K562 (cell line): ENCODE results near the gene DUSP28. TPM values are rescaled to one million over a fixed set of nuclear protein-coding genes. Genes with fewer than 3 reads are reported as not detected.

Experiments used
- ARHGAP35 ChIP-seq: fragments of 450-650 bp; IDR thresholded peaks from 2 replicates; pipeline ENCODE4 v1.6.1; 2018; ENCODE audit not compliant: partially characterized antibody
- CHCHD3 ChIP-seq: fragments of 250-450 bp; sonication (Bioruptor Pico); IDR thresholded peaks from 2 replicates; pipeline ENCODE4 v2.1.2; 2022; ENCODE audit warnings: mild to moderate bottlenecking
- HNRNPL ChIP-seq: fragments of 200-400 bp; formaldehyde crosslinking; IDR thresholded peaks from 2 replicates; pipeline ENCODE4 v1.6.1; 2017; ENCODE audit warnings: low read depth, mild to moderate bottlenecking, low read length
- MTA3 ChIP-seq: fragments of 450-650 bp; formaldehyde crosslinking; IDR thresholded peaks from 2 replicates; pipeline ENCODE4 v1.6.1; 2017; ENCODE audit warnings: mild to moderate bottlenecking, borderline replicate concordance
- polyA plus RNA-seq, 8 experiments: library from polyadenylated mRNA; depleted of rRNA in 4 of 8; stranded (reverse) in 5 of 8; unstranded in 3 of 8; fragments of >200 nt; fragmentation: Nextera tagmentation in 2 of 8; fragmentation: Illumina TruSeq in 1 of 8; extraction: Ambion mirVana in 2 of 8; extraction: Trizol in 1 of 8; gene quantifications; 2 replicates each; pipeline versions ENCODE4 v1.2.1 to v1.2.3, GENCODE V29; 2011 to 2014; ENCODE audit warnings: inconsistent platforms in 1 of 8, missing spikeins in 1 of 8
- total RNA-seq, 7 experiments: library from RNA; depleted of rRNA in 6 of 7; stranded (reverse); fragments of >200 nt in 6 of 7; fragmentation: Illumina TruSeq in 2 of 7; extraction: Trizol in 2 of 7; gene quantifications; 2 replicates each; pipeline versions ENCODE4 v1.2.1 to v1.2.3, GENCODE V29; 2011 to 2021; ENCODE audit warnings: low replicate concordance in 1 of 7
- TF ChIP-seq, protein P1 (sequence below): fragments of 450-650 bp; IDR thresholded peaks from 2 replicates; pipeline ENCODE4 v1.6.1; 2016; ENCODE audit warnings: mild to moderate bottlenecking, moderate library complexity

DUSP28 gene
- total and polyA plus RNA-seq, 9 of the 15 experiments (the other 6 are each of a cell fraction or from before 2014, with no cell fraction given) = 2.8 to 8.1 (median 4.2) TPM

- TF ChIP-seq, protein P1, sequence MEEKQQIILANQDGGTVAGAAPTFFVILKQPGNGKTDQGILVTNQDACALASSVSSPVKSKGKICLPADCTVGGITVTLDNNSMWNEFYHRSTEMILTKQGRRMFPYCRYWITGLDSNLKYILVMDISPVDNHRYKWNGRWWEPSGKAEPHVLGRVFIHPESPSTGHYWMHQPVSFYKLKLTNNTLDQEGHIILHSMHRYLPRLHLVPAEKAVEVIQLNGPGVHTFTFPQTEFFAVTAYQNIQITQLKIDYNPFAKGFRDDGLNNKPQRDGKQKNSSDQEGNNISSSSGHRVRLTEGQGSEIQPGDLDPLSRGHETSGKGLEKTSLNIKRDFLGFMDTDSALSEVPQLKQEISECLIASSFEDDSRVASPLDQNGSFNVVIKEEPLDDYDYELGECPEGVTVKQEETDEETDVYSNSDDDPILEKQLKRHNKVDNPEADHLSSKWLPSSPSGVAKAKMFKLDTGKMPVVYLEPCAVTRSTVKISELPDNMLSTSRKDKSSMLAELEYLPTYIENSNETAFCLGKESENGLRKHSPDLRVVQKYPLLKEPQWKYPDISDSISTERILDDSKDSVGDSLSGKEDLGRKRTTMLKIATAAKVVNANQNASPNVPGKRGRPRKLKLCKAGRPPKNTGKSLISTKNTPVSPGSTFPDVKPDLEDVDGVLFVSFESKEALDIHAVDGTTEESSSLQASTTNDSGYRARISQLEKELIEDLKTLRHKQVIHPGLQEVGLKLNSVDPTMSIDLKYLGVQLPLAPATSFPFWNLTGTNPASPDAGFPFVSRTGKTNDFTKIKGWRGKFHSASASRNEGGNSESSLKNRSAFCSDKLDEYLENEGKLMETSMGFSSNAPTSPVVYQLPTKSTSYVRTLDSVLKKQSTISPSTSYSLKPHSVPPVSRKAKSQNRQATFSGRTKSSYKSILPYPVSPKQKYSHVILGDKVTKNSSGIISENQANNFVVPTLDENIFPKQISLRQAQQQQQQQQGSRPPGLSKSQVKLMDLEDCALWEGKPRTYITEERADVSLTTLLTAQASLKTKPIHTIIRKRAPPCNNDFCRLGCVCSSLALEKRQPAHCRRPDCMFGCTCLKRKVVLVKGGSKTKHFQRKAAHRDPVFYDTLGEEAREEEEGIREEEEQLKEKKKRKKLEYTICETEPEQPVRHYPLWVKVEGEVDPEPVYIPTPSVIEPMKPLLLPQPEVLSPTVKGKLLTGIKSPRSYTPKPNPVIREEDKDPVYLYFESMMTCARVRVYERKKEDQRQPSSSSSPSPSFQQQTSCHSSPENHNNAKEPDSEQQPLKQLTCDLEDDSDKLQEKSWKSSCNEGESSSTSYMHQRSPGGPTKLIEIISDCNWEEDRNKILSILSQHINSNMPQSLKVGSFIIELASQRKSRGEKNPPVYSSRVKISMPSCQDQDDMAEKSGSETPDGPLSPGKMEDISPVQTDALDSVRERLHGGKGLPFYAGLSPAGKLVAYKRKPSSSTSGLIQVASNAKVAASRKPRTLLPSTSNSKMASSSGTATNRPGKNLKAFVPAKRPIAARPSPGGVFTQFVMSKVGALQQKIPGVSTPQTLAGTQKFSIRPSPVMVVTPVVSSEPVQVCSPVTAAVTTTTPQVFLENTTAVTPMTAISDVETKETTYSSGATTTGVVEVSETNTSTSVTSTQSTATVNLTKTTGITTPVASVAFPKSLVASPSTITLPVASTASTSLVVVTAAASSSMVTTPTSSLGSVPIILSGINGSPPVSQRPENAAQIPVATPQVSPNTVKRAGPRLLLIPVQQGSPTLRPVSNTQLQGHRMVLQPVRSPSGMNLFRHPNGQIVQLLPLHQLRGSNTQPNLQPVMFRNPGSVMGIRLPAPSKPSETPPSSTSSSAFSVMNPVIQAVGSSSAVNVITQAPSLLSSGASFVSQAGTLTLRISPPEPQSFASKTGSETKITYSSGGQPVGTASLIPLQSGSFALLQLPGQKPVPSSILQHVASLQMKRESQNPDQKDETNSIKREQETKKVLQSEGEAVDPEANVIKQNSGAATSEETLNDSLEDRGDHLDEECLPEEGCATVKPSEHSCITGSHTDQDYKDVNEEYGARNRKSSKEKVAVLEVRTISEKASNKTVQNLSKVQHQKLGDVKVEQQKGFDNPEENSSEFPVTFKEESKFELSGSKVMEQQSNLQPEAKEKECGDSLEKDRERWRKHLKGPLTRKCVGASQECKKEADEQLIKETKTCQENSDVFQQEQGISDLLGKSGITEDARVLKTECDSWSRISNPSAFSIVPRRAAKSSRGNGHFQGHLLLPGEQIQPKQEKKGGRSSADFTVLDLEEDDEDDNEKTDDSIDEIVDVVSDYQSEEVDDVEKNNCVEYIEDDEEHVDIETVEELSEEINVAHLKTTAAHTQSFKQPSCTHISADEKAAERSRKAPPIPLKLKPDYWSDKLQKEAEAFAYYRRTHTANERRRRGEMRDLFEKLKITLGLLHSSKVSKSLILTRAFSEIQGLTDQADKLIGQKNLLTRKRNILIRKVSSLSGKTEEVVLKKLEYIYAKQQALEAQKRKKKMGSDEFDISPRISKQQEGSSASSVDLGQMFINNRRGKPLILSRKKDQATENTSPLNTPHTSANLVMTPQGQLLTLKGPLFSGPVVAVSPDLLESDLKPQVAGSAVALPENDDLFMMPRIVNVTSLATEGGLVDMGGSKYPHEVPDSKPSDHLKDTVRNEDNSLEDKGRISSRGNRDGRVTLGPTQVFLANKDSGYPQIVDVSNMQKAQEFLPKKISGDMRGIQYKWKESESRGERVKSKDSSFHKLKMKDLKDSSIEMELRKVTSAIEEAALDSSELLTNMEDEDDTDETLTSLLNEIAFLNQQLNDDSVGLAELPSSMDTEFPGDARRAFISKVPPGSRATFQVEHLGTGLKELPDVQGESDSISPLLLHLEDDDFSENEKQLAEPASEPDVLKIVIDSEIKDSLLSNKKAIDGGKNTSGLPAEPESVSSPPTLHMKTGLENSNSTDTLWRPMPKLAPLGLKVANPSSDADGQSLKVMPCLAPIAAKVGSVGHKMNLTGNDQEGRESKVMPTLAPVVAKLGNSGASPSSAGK = no peak
- TF ChIP-seq ARHGAP35 (no peak), MTA3 (no peak), HNRNPL (no peak), CHCHD3 (CRISPR knock-in tag) (no peak)
- TF ChIP-seq, all 486 proteins: peak for 0
These were observed 40.6 kb upstream of the DUSP28 start (continued) for GRCh38 chr2:240519396-240520129.
